Sciatic nerve (tissue), 2 donors: Measurements from ENCODE around the gene WDR72. TPM values are rescaled to one million over a fixed set of nuclear protein-coding genes. Genes with fewer than 3 reads are reported as not detected.

Experiments
- ATAC-seq: fragments of 200-7000 bp; cut with Tn5 transposase; one replicate; pipeline ENCODE4 v1.9.1; 2020; ENCODE audit warnings: mild to moderate bottlenecking, moderate library complexity
- DNase-seq: peaks from one replicate; pipeline ENCODE4 v3.0.0-alpha.2; 2020; ENCODE audit warnings: low spot score
- intact Hi-C: fragments of 100-400 bp; cut with DNase I; formaldehyde crosslinking; loops from one replicate; pipeline ENCODE4 v1.14.2; 2022
- total RNA-seq: library from RNA; stranded (reverse); fragmentation: NEBNext Ultra II Directional; extraction: Animal tissue kit (Norgen Biotek cat#: 25700); gene quantifications from one replicate; pipeline ENCODE4 v1.2.1, GENCODE V29; 2021
- donor health status: DM: no; HTN: no; CAD: no.
- donor health status: DM: no; HTN: no; CAD: no.

The WDR72 gene
- total RNA-seq, 1 donor from 2014 or later, result not detected

GRCh38 chr15:53498996-53499395 is 260.5 kb downstream of the WDR72 start:
- intact Hi-C loops, result no loop called here
- ATAC-seq (no peak), DNase-seq (no peak)

DNA sequence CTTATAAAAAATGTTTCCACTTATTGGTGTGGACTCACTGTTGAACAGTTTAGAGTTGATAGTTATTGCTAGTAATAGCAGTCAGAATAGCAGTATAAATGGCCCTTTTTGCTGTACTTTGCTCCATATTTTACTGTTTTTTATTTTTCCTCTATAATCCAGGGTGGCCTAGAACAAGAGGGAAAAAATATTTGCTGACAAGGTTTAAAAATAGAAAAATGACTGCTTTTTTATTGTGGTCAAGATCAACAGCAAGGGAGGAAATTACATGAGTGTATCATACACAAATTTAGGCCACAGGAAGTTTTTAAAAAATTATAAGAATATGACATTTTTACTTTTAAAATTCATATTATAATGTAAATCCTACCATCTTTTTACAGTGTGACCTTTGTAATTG is 269.1 kb downstream of the WDR72 start:
- DNase-seq (no peak), ATAC-seq (no peak)
- intact Hi-C loops, result no loop called here

- DNase-seq, result no peak
- no peak for ATAC-seq
- intact Hi-C loops, result no loop called here
Observed at GRCh38 chr15:53482055-53482454, 277.4 kb downstream of the WDR72 start.

- DNase-seq, result no peak
- intact Hi-C loops, result no loop called here
- ATAC-seq, result no peak
Observed at GRCh38 chr15:53477981-53478766, 281.3 kb downstream of the WDR72 start.

DNA sequence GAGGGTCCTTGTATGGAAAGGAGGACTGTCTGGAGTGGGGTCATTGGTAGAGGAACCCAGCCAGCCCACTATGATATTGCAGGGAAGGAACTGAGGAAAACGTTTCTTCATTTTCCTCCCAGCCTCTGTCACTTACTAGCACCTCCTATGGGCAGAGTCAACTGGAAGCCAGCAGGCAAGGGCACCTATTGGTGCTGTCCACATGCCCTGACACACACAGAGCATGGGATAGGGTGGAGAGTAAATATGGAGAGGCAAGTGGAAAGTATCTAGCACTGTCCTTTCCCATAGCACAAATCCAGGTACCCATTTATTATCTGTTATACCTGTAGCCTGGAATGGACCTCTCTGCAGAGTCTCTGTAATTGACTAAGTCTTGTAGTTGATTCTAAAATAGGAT is 285.6 kb downstream of the WDR72 start:
- ATAC-seq (no peak), DNase-seq (no peak)
- intact Hi-C loops, result no loop called here

GRCh38 chr15:53473435-53473834 is 286.0 kb downstream of the WDR72 start:
- ATAC-seq (no peak), DNase-seq (no peak)
- intact Hi-C loops, result no loop called here

DNA sequence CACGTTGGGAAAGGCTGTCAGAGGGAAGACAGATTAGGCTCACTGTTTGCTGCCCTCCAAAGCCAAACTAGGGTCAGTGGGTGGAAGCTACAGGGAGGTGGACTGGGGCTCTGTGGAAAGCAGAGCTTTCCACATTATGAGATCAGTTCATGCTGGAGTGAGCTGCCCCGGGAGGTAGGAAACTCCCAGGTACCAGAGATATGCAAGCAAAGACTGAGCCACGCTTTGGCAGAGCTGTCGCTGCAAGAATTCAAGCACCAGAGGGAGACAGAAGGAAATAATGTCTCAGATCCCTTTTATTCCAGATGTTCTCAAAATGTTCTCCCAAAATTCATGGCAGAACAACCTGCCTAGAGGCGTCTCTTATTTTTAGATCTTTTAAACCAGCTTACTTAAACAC is 286.6 kb downstream of the WDR72 start:
- DNase-seq, result no peak
- intact Hi-C loops, result no loop called here
- no peak for ATAC-seq

DNA sequence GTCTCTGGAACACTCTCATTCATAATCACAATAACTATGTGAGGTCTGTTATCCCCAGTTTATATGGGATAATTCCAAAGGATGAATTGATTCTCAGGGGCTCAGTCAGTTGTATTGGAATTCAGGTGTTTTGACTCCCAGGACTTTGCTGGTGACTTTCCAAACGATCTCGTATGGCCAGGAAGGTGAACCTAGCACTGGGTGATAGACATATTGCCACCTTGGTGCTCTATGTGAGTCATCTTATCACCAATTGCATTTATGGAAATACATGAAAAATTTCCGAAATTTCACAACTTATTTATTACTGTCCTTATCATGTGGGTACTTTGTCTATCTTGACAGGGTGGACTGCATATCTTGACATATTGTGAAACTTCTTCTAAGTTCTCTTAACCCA is 287.3 kb downstream of the WDR72 start:
- intact Hi-C loops, result no loop called here
- ATAC-seq, result no peak
- DNase-seq, result no peak

DNA sequence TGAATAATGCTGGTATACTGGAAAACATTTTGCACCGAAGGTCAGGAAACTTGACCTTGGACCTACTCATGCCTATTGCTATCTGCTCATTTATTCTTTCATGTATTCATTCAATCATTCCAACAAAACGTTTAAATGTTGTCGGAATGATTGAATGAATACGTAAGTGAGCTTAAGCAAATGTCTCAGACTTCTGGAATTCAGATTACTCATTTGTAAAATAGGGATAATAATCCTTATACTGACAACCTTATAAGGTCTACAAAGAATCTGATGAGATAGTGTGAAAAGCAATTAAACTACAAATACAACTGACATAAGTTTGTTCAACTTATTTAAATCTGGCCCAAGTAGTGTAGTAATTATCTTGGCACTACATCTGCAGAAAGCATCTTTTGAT is 288.7 kb downstream of the WDR72 start:
- intact Hi-C loops, result no loop called here
- no peak for ATAC-seq
- no peak for DNase-seq

GRCh38 chr15:53469422-53469821 is 290.0 kb downstream of the WDR72 start:
- ATAC-seq (no peak), DNase-seq (no peak)
- intact Hi-C loops, result no loop called here

Other genes with a start within 250 kb of the WDR72 start
- 0.04 TPM for gene UNC13C, start 218.8 kb upstream of the WDR72 start, total RNA-seq